HepG2 (cell line): Measurements from ENCODE around the gene CEBPG. TPM values are rescaled to one million over a fixed set of nuclear protein-coding genes. Genes with fewer than 3 reads are reported as not detected.

Experiments used
- BHLHE40 ChIP-seq: IDR thresholded peaks from 2 replicates; pipeline ENCODE4 v1.6.1; 2011; ENCODE audit warnings: low read length, improper control_type of control experiment
- FLYWCH1 ChIP-seq: sonication (generic); formaldehyde crosslinking; IDR thresholded peaks from 2 replicates; pipeline ENCODE4 v1.8.1; 2023; ENCODE audit warnings: mild to moderate bottlenecking, missing genetic modification reagents
- KDM6A ChIP-seq: IDR thresholded peaks from 2 replicates; pipeline ENCODE4 v1.6.1; 2016; ENCODE audit warnings: low read depth
- KMT2A ChIP-seq: sonication (generic); formaldehyde crosslinking; IDR thresholded peaks from 2 replicates; pipeline ENCODE4 v1.4.0; 2020; ENCODE audit warnings: missing genetic modification reagents
- MXD4 ChIP-seq: IDR thresholded peaks from 2 replicates; pipeline ENCODE4 v1.6.1; 2016; ENCODE audit warnings: mild to moderate bottlenecking, missing biosample characterization, missing genetic modification reagents
- NFKB2 ChIP-seq: sonication (generic); formaldehyde crosslinking; IDR thresholded peaks from 2 replicates; pipeline ENCODE4 v1.4.0; 2020; ENCODE audit warnings: missing genetic modification reagents, borderline replicate concordance
- PTBP1 ChIP-seq: fragments of 200-400 bp; formaldehyde crosslinking; IDR thresholded peaks from 2 replicates; pipeline ENCODE4 v1.6.1; 2018; ENCODE audit warnings: low read length, low read depth; ENCODE audit not compliant: poor library complexity, severe bottlenecking
- THAP7 ChIP-seq: sonication (generic); formaldehyde crosslinking; IDR thresholded peaks from 2 replicates; pipeline ENCODE4 v1.8.1; 2023; ENCODE audit warnings: mild to moderate bottlenecking, missing genetic modification reagents
- ZFP36L2 ChIP-seq: sonication (generic); formaldehyde crosslinking; IDR thresholded peaks from 2 replicates; pipeline ENCODE4 v1.4.0; 2020; ENCODE audit warnings: missing genetic modification reagents
- ZNF136 ChIP-seq: sonication (generic); formaldehyde crosslinking; IDR thresholded peaks from 2 replicates; pipeline ENCODE4 v1.8.1; 2022; ENCODE audit warnings: low read depth, mild to moderate bottlenecking, moderate library complexity, missing genetic modification reagents
- ZNF230 ChIP-seq: sonication (generic); formaldehyde crosslinking; IDR thresholded peaks from 2 replicates; pipeline ENCODE4 v1.4.0; 2020; ENCODE audit warnings: mild to moderate bottlenecking, missing genetic modification reagents
- ZNF235 ChIP-seq: sonication (generic); formaldehyde crosslinking; IDR thresholded peaks from 2 replicates; pipeline ENCODE4 v1.8.1; 2023; ENCODE audit warnings: mild to moderate bottlenecking, missing genetic modification reagents, borderline replicate concordance
- ZNF333 ChIP-seq: sonication (generic); formaldehyde crosslinking; IDR thresholded peaks from 2 replicates; pipeline ENCODE4 v1.4.0; 2020; ENCODE audit warnings: mild to moderate bottlenecking, missing genetic modification reagents, borderline replicate concordance
- ZNF33A ChIP-seq: sonication (generic); formaldehyde crosslinking; IDR thresholded peaks from 2 replicates; pipeline ENCODE4 v1.5.1; 2020; ENCODE audit warnings: missing genetic modification reagents, mild to moderate bottlenecking, moderate library complexity, borderline replicate concordance
- ZNF510 ChIP-seq: sonication (generic); formaldehyde crosslinking; IDR thresholded peaks from 2 replicates; pipeline ENCODE4 v1.4.0; 2020; ENCODE audit warnings: low read depth, mild to moderate bottlenecking, missing genetic modification reagents
- ZNF530 ChIP-seq: sonication (generic); formaldehyde crosslinking; IDR thresholded peaks from 2 replicates; pipeline ENCODE4 v1.5.0; 2020; ENCODE audit warnings: low read depth, mild to moderate bottlenecking, missing genetic modification reagents
- ZNF570 ChIP-seq: sonication (generic); formaldehyde crosslinking; IDR thresholded peaks from 2 replicates; pipeline ENCODE4 v1.4.0; 2020; ENCODE audit warnings: mild to moderate bottlenecking, missing genetic modification reagents, borderline replicate concordance
- ZNF704 ChIP-seq: sonication (generic); formaldehyde crosslinking; IDR thresholded peaks from 2 replicates; pipeline ENCODE4 v1.8.1; 2023; ENCODE audit warnings: mild to moderate bottlenecking, inconsistent platforms, moderate library complexity, missing genetic modification reagents, borderline replicate concordance
- ZNF737 ChIP-seq: sonication (generic); formaldehyde crosslinking; IDR thresholded peaks from 2 replicates; pipeline ENCODE4 v1.5.0; 2020; ENCODE audit warnings: missing genetic modification reagents, mild to moderate bottlenecking, borderline replicate concordance
- ZNF747 ChIP-seq: sonication (generic); formaldehyde crosslinking; IDR thresholded peaks from 2 replicates; pipeline ENCODE4 v1.8.1; 2023; ENCODE audit warnings: missing genetic modification reagents, mild to moderate bottlenecking, borderline replicate concordance
- polyA plus RNA-seq, 8 experiments: library from polyadenylated mRNA; depleted of rRNA in 3 of 8; stranded (reverse) in 7 of 8; unstranded in 1 of 8; fragments of >200 nt; fragmentation: Illumina TruSeq in 4 of 8; extraction: Trizol in 4 of 8; gene quantifications; 2 replicates each; pipeline versions ENCODE4 v1.2.1 to v1.2.3, GENCODE V29; 2011 to 2016; ENCODE audit warnings: low read depth in 4 of 8, missing spikeins in 1 of 8, mixed read lengths in 1 of 8; ENCODE audit not compliant: insufficient read depth in 1 of 8
- total RNA-seq, 5 experiments: library from RNA; depleted of rRNA; stranded (reverse); fragments of >200 nt; fragmentation: Illumina TruSeq; extraction: Trizol; gene quantifications; 2 replicates each; pipeline ENCODE4 v1.2.3, GENCODE V29; 2016; ENCODE audit warnings: low read depth in 1 of 5
- TF ChIP-seq, protein P1 (sequence below): IDR thresholded peaks from 2 replicates; pipeline ENCODE4 v1.4.0; 2020; ENCODE audit warnings: mild to moderate bottlenecking, missing genetic modification reagents
- TF ChIP-seq, protein P2 (sequence below): sonication (generic); formaldehyde crosslinking; IDR thresholded peaks from 2 replicates; pipeline ENCODE4 v1.5.0; 2020; ENCODE audit warnings: missing genetic modification reagents

The CEBPG gene
- total and polyA plus RNA-seq, 2 of the 13 experiments (the other 11 are each of a cell fraction or from before 2014, with no cell fraction given): 25.7 to 34.3 TPM

GRCh38 chr19:33392341-33393285, 19.1 kb downstream of the CEBPG start (continued):
- TF ChIP-seq KDM6A (CRISPR knock-in tag): peak; percentile 81; the same call in 1 of the 2 replicates
- peak; percentile 50; the same call in 1 of the 2 replicates for TF ChIP-seq ZNF333 (CRISPR knock-in tag)
- peak; percentile 99 for TF ChIP-seq ZNF510 (CRISPR knock-in tag)
- TF ChIP-seq THAP7: peak; percentile 98
- TF ChIP-seq BHLHE40: peak; percentile 86
- TF ChIP-seq FLYWCH1 (CRISPR knock-in tag): peak; percentile 91; the same call in 1 of the 2 replicates
- TF ChIP-seq, protein P1, sequence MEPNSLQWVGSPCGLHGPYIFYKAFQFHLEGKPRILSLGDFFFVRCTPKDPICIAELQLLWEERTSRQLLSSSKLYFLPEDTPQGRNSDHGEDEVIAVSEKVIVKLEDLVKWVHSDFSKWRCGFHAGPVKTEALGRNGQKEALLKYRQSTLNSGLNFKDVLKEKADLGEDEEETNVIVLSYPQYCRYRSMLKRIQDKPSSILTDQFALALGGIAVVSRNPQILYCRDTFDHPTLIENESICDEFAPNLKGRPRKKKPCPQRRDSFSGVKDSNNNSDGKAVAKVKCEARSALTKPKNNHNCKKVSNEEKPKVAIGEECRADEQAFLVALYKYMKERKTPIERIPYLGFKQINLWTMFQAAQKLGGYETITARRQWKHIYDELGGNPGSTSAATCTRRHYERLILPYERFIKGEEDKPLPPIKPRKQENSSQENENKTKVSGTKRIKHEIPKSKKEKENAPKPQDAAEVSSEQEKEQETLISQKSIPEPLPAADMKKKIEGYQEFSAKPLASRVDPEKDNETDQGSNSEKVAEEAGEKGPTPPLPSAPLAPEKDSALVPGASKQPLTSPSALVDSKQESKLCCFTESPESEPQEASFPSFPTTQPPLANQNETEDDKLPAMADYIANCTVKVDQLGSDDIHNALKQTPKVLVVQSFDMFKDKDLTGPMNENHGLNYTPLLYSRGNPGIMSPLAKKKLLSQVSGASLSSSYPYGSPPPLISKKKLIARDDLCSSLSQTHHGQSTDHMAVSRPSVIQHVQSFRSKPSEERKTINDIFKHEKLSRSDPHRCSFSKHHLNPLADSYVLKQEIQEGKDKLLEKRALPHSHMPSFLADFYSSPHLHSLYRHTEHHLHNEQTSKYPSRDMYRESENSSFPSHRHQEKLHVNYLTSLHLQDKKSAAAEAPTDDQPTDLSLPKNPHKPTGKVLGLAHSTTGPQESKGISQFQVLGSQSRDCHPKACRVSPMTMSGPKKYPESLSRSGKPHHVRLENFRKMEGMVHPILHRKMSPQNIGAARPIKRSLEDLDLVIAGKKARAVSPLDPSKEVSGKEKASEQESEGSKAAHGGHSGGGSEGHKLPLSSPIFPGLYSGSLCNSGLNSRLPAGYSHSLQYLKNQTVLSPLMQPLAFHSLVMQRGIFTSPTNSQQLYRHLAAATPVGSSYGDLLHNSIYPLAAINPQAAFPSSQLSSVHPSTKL (CRISPR knock-in tag): peak; percentile 89
- TF ChIP-seq KMT2A (CRISPR knock-in tag): peak; percentile 70; the same call in 1 of the 2 replicates
- TF ChIP-seq ZNF230 (CRISPR knock-in tag): peak; percentile 100
- TF ChIP-seq ZNF570 (CRISPR knock-in tag): peak; percentile 98
- TF ChIP-seq ZNF530: peak; percentile 97
- TF ChIP-seq, protein P2, sequence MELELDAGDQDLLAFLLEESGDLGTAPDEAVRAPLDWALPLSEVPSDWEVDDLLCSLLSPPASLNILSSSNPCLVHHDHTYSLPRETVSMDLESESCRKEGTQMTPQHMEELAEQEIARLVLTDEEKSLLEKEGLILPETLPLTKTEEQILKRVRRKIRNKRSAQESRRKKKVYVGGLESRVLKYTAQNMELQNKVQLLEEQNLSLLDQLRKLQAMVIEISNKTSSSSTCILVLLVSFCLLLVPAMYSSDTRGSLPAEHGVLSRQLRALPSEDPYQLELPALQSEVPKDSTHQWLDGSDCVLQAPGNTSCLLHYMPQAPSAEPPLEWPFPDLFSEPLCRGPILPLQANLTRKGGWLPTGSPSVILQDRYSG (CRISPR knock-in tag): peak; percentile 100
- no peak for TF ChIP-seq PTBP1
- peak; percentile 100 for TF ChIP-seq ZNF747 (CRISPR knock-in tag)
- peak; percentile 97; the same call in 1 of the 2 replicates for TF ChIP-seq ZNF235 (CRISPR knock-in tag)
- peak; percentile 98 for TF ChIP-seq MXD4 (CRISPR knock-in tag)
- peak; percentile 94; the same call in 1 of the 2 replicates for TF ChIP-seq ZFP36L2 (CRISPR knock-in tag)
- peak; percentile 100 for TF ChIP-seq NFKB2
- TF ChIP-seq ZNF136: peak; percentile 99
- TF ChIP-seq ZNF704 (CRISPR knock-in tag): peak; percentile 100
- peak; percentile 100 for TF ChIP-seq ZNF737
- TF ChIP-seq ZNF33A: 0 out of 2 replicates have a peak, but pooled peaks have one; percentile 56
